ENCODE data around the gene VNN1.

The VNN1 gene, protein sequence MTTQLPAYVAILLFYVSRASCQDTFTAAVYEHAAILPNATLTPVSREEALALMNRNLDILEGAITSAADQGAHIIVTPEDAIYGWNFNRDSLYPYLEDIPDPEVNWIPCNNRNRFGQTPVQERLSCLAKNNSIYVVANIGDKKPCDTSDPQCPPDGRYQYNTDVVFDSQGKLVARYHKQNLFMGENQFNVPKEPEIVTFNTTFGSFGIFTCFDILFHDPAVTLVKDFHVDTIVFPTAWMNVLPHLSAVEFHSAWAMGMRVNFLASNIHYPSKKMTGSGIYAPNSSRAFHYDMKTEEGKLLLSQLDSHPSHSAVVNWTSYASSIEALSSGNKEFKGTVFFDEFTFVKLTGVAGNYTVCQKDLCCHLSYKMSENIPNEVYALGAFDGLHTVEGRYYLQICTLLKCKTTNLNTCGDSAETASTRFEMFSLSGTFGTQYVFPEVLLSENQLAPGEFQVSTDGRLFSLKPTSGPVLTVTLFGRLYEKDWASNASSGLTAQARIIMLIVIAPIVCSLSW

DNA sequence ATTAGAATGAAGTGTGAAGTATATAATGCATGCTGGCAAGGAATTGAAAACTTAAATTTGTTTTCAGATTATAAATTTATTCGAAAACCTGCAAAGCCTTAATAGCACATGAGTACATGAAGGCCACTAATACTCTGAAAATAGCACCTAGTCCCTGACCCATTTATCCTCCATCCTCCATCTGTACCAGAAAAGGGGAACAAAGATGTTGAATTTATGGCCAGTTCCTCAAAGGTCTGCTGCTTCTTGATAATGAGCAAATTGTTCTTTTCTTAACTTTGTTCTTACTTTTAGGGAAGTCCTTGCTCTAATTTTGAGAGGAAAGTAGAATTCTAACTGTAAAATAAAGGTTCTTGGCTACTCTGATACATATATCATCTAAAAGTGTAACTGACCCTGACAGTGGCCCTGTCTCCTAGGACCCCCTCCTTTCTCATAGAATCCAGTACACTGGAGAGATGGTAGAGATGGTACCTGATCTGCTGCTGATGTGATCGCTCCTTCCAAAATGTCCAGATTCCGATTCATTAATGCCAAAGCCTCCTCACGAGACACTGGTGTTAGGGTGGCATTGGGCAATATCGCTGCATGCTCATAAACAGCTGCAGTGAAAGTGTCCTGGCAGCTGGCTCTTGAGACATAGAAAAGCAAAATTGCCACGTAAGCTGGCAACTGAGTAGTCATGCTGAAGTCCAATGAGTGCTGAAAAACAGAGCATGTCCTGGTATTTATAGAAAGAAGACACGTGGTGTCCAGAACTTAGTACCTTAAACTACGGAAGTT is at the start of gene VNN1:
Gene VNN1 (minus strand): TSS at position 704 of the 783 bp plus-strand sequence. CDS start 20 bp downstream, at position 684.
- no peak for DNase-seq (ENCODE audit: low read depth)

DNA sequence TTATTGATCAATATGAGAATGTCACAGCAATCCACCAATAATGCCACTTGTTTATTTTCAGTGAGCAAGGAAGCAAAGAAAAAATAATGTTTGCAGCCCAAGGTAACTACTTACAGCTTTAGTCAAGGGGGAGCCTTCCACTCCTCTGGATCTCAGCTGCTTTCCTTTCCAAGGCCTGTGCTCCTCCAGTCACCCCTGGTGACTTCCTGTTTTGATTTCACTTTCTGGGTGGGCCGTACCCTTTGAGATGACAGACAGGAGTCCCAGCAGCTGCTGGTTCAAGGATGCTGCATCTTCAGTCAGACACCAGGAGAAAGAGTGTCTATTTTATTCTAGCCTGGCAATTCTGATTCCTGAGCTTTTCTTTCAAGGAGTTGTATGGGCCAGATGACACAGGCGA is 49.4 kb upstream of the VNN1 start:
- DNase-seq (ENCODE audit: low read depth) = no peak

- DNase-seq (ENCODE audit: low read depth) = no peak
Measured at GRCh38 chr6:132760256-132760655, 46.4 kb upstream of the VNN1 start.

DNA sequence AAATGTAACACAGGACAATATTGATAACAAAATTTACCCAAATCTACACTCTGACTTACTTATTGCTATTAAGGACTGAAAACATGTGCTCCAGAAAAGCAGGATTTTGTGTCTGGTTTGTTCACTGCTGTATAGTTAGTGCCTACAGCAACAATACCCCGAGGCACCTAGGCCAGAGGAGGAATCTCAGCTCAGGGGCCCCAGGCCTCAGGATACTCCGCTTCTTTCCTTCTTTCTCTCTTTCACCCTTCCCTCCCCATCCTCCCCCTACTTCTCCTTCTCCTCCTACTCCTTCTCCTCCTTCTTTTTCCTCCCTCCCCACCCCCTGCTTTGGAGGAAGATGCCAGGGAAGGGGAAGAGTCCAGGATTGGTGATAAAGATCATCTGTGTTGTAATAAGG is 44.8 kb upstream of the VNN1 start:
- DNase-seq (ENCODE audit: low read depth) = no peak

- no peak for DNase-seq (ENCODE audit: low read depth)
Measured at GRCh38 chr6:132752255-132752654, 38.4 kb upstream of the VNN1 start.

GRCh38 chr6:132751828-132752227 is 38.0 kb upstream of the VNN1 start:
- no peak for DNase-seq (ENCODE audit: low read depth)

DNA sequence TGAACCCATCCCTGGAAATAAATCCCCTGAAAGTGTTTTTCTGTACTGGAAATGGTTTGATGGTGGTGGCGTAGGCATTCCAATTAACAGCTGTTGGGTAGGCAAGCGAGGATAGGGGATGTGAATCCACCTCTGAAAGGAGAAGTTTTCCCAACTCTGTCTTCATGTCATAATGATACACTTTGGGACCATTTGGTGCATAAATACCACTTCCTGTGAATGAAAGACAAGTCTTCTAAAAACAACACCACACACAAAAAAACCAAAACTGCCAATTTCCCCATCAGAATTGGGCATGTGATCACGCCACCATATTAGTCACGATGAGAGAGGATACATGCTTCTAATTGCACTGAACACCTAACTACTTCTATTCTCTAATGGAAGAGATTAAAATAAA is 37.5 kb upstream of the VNN1 start:
- DNase-seq (ENCODE audit: low read depth) = no peak

DNA sequence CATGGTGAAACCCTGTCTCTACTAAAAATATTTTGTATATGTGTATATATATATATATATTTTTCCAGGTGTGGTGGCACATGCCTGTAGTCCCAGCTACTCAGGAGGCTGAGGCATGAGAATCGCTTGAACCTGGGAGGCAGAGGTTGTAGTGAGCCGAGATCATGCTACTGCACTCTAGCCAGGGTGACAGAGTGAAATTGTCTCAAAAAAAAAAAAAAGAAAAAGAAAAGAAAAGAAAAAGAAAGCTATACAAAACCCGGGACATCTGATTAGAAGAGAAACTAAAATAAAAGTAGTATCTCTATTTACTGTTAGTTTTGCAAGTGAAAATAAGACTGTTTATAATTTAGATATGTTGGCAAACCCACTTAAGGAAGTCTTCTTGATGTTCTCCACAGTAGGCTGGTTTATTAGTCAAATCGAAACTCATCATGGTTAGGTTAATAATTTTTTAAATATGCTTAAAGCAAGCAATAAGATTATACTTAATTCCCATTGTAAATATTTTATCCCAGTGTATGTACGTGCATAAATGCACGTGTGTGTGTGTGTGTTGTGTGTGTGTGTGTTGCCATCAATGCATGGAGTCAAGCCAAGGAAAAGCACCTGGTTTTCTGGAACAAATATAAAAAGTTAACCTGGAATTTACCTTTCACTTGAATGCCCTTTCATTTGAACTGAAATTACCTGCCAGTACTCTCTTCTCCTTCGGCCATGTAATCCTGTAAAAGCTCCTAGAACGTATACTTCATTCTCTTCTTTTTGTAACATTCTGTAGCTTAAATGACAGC is 36.8 kb upstream of the VNN1 start:
- DNase-seq (ENCODE audit: low read depth) = no peak

DNA sequence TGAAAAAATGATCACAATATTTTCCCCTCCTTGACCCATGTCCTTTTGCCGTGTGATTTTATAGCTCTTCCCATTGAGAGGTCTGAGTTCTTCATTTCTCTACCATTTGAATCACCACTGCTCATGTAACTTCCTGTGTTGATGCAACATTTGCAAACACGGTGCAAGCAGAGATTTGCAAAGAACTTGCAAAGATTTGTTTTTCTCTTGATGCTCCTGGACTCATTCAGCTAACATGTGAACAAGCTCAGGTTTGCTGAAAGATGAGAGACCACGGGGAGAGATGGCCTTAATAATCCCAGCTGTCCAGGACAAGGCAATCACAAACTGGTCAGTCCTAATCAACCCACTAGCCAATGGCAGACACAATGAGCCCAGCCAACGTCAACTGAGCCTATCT is 35.3 kb upstream of the VNN1 start:
- no peak for DNase-seq (ENCODE audit: low read depth)

- no peak for DNase-seq (ENCODE audit: low read depth)
Measured at GRCh38 chr6:132748446-132748845, 34.6 kb upstream of the VNN1 start.

DNA sequence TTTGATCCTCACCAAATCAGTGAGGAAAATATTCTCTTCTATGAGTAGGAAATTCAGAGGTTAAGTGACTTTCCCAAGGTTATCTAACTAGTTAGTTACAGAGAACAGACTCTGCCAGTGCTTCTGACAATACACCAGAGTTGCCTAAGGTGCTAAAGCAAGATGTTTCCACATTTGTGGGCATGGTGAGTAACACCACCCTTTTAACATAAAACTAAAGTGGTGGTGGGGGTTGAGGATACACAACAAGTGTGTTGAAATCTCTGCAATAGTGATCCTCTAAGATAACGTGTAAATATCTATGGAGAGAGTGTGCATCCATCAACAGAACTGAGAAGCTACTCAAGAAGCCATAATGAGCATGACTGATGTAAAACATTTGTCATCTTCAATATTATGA is 32.2 kb upstream of the VNN1 start:
- no peak for DNase-seq (ENCODE audit: low read depth)

DNA sequence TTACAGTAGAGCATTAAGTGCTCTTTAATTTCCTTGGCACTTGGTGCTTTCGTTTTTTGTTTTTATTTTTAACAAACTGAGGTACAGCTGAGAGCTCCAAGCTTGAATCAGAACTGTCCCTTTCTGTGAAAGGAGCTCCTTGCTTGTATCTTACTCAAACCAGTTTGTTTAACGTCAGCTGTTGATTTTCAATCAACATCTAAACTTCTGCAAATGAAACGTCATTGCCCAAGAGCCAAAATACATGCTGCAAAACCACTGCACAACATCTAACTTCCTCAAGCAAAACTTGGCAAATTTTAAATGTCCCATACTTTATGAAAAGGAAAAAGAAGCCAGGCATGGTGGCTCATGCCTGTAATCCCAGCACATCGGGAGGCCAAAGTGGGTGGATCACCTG is 28.6 kb upstream of the VNN1 start:
- no peak for DNase-seq (ENCODE audit: low read depth)

DNA sequence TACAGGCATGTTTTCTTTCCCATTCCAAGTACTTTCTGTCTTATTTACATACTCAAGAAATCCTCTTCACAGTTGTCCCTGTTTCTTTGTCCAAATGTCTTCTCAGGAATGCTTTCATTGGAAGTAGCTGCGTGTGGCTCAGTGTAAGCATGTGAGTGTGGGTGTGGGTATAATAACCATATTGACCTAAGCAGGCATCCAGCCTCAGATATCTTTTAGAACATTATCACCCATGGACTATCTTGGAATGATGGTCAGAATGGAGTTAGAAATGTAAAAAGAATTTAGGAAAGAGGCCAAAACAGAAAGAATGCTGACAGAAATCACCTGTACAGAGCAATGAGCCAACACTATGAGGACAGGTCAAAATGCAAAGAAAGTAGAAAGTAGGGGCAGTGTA is 27.4 kb upstream of the VNN1 start:
- DNase-seq (ENCODE audit: low read depth) = no peak

GRCh38 chr6:132736239-132736638 is 22.4 kb upstream of the VNN1 start:
- DNase-seq (ENCODE audit: low read depth) = no peak

- no peak for DNase-seq (ENCODE audit: low read depth)
Measured at GRCh38 chr6:132734694-132735236, 20.9 kb upstream of the VNN1 start.

GRCh38 chr6:132733814-132734213 is 20.0 kb upstream of the VNN1 start:
- DNase-seq (ENCODE audit: low read depth) = no peak

- no peak for DNase-seq (ENCODE audit: low read depth)
Measured at GRCh38 chr6:132733283-132733682, 19.4 kb upstream of the VNN1 start.

DNA sequence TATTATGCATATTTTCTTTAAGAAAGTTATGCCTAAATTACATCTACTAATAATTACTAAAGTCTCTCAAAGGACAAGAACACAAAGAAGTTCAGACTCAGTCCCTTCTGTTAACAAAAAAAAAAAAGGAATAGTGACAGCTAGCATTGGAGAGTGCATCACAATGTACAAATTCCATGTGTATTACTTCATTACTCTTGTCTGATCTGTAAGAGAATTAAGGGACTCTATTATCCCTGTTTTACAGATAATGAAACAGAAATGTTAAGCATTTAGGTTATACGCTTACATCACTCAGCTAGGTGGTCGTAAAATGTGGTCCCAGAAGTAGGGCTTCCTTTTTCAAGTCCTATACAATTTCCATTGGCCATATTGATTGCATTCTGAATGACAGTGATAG is 17.2 kb upstream of the VNN1 start:
- no peak for DNase-seq (ENCODE audit: low read depth)

DNA sequence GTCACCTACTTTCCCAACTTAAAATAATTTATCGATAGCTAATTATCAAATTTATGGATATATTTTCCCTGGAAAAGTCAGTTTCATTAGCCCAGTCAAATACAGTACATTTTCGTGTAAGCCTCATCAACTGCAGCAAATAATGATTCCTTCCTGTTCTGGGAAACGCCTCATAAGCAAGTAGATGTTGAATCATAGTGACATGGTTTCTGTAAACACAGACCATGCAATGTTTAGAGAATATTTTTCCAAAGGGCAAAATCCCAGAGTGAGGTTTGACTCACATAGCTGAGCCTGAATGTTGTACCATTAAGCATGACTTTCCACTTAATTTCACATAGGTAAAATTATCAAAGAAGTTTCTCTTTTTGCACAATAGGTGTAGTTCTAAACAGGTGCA is 16.7 kb upstream of the VNN1 start:
- no peak for DNase-seq (ENCODE audit: low read depth)

DNA sequence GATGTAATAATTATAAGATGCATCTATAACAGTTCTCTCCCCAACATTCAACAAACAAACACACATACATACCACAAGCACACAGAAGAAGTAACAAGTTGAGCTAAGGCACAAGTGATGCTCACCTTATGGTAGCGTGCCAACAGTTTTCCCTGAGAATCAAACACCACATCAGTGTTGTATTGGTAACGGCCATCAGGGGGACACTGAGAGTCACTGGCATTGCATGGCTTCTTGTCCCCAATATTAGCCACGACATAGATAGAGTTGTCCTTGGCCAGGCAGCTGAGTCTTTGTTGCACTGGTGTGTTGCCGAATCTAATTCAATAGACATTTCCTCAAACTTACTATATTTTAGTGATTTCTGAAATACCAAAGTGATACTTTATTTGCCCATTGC is 14.8 kb upstream of the VNN1 start:
- DNase-seq (ENCODE audit: low read depth) = no peak

GRCh38 chr6:132726608-132726975 is 12.7 kb upstream of the VNN1 start:
- no peak for DNase-seq (ENCODE audit: low read depth)

DNA sequence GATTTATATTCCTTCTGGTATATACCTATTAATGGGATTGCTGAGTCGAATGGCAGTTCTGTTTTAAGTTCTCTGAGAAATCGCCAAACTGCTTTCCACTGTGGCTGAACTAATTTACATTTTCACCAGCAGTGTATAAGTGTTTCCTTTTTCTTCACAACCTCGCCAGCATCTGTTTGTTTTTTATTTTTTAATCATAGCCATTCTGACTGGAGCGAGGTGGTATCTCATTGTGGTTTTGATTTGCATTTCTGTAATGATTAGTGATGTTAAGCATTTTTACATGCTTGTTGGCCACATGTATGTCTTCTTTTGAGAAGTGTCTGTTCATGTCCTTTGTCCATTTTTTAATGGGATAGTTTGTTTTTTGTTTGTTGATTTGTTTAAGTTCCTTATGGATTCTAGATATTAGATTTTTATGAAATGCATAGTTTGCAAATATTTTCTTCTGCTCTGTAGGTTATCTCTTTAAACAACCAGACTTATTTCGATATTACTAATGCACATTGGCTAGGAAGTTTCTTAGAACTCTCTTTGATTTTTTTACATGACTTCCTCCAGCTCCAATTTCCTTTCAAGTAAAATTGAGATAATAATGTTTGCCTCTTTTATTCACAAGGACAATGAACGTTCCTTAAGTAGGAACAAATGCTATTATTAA is 12.2 kb upstream of the VNN1 start:
- no peak for DNase-seq (ENCODE audit: low read depth)

Data from activated T-cell treated with anti-CD3 and anti-CD28 coated beads for 48 hours (primary cell).